Caco-2 (cell line): ENCODE data around the gene RNF112. TPM values are rescaled to one million over a fixed set of nuclear protein-coding genes. Genes with fewer than 3 reads are reported as not detected.

Experiments used
- BruUV-seq: library from RNA; stranded (reverse); fragments of 400-500 nt; replicated peaks from 2 replicates; lab custom pipeline; 2021; lab: Mats Ljungman, UMichigan
- CTCF ChIA-PET: fragments of 300-600 bp; sonication (Branson Sonifier 250); formaldehyde crosslinking; loops from one replicate; lab custom pipeline; 2022; ENCODE audit warnings: antibody characterized with exemption; lab: Charles Lee
- POLR2A ChIA-PET: fragments of 300-600 bp; sonication (Branson Sonifier 250); formaldehyde crosslinking; loops from one replicate; lab custom pipeline; 2022; ENCODE audit warnings: antibody characterized with exemption; lab: Charles Lee
- DNase-seq, 2 experiments: peaks; one replicate each; pipeline versions ENCODE4 v3.0.0 to v3.0.0-alpha.2; 2020 to 2022
- H3K27me3 ChIP-seq: replicated peaks from 2 replicates; pipeline ENCODE4 v1.6.0; 2011; ENCODE audit warnings: low read length; ENCODE audit not compliant: control insufficient read depth, insufficient read depth
- H3K36me3 ChIP-seq: 2 replicates; pipeline ENCODE4 v1.5.1; 2011; ENCODE audit warnings: low read length; ENCODE audit not compliant: control insufficient read depth, insufficient read depth
- H3K4me1 ChIP-seq: fragments of 250-450 bp; sonication (Bioruptor Pico); 2 replicates; pipeline ENCODE4 v1.5.1; 2020; ENCODE audit warnings: mild to moderate bottlenecking
- H3K4me3 ChIP-seq: 2 replicates; pipeline ENCODE4 v1.5.1; 2011; ENCODE audit warnings: low read depth, mild to moderate bottlenecking, control low read depth, low read length
- H3K9me3 ChIP-seq: fragments of 250-450 bp; sonication (Bioruptor Pico); 2 replicates; pipeline ENCODE4 v1.5.1; 2020; ENCODE audit warnings: mild to moderate bottlenecking, moderate library complexity
- H3K27ac Mint-ChIP-seq: one replicate; pipeline ENCODE4 v1.8.0; 2022; ENCODE audit warnings: mixed read lengths; ENCODE audit not compliant: unreplicated experiment
- H3K27me3 Mint-ChIP-seq: one replicate; pipeline ENCODE4 v1.8.0; 2022; ENCODE audit warnings: mixed read lengths; ENCODE audit not compliant: insufficient read depth, unreplicated experiment
- H3K36me3 Mint-ChIP-seq: one replicate; pipeline ENCODE4 v1.8.0; 2022; ENCODE audit warnings: mild to moderate bottlenecking, mixed read lengths; ENCODE audit not compliant: insufficient read depth, unreplicated experiment
- H3K4me1 Mint-ChIP-seq: one replicate; pipeline ENCODE4 v1.8.0; 2022; ENCODE audit warnings: low read depth, mixed read lengths; ENCODE audit not compliant: unreplicated experiment
- H3K4me3 Mint-ChIP-seq: one replicate; pipeline ENCODE4 v1.8.0; 2022; ENCODE audit warnings: mild to moderate bottlenecking, moderate library complexity, mixed read lengths; ENCODE audit not compliant: unreplicated experiment
- H3K9me3 Mint-ChIP-seq: one replicate; pipeline ENCODE4 v1.8.0; 2022; ENCODE audit warnings: mixed read lengths; ENCODE audit not compliant: unreplicated experiment
- intact Hi-C: fragments of 100-400 bp; cut with micrococcal nuclease; formaldehyde crosslinking; loops from one replicate; pipeline ENCODE4 v1.10.0; 2022; ENCODE audit not compliant: unreplicated experiment
- total RNA-seq: library from RNA; stranded (reverse); gene quantifications from 2 replicates; pipeline ENCODE4 v1.2.3, GENCODE V29; 2022
- TF ChIP-seq, protein P1 (sequence below), 2 experiments: fragments of 200-600 bp in 1 of 2; IDR thresholded peaks; 1 replicate in 1 of 2; 2 replicates in 1 of 2; pipeline versions ENCODE4 v1.5.1 to v1.8.0; 2011 to 2022; ENCODE audit warnings: antibody characterized with exemption in 1 of 2, control low read depth in 1 of 2, inconsistent platforms in 1 of 2, low read depth in 1 of 2, low read length in 1 of 2, mild to moderate bottlenecking in 1 of 2, moderate library complexity in 1 of 2; ENCODE audit not compliant: insufficient read depth in 1 of 2, severe bottlenecking in 1 of 2, unreplicated experiment in 1 of 2

RNF112 gene
- total RNA-seq, 1 experiment from 2014 or later, result not detected

DNA sequence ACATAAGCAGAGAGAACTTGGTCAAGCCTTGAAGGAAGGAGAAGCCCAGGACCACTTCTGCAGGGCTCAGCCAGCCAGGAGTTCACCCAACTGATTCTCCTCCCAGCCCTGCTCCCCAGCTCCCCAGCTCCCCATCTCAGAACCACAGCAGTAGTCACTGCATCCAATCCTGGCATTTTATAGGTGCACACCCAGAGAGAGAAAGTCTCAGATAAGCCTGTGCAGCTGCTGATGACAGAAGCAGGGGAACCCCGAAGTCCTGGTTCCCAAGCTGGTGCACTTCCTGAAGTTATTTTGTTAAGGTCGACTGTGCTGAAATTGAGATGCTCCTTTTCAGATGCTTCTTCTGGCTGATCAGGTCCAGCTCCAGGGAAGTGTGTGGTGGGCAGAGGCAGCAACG lies 6.6 kb downstream of the RNF112 start:
- no peak overlapping the region for H3K4me3 ChIP-seq
- ChIA-PET CTCF (no interaction called here), POLR2A (no interaction called here)
- no peaks in the 10 kb centered on the region for H3K4me1 Mint-ChIP-seq
- H3K4me1 ChIP-seq, result no peaks in the 10 kb centered on the region
- H3K36me3 Mint-ChIP-seq, result no peaks in the 10 kb centered on the region
- no peaks in the 10 kb centered on the region for H3K9me3 ChIP-seq
- H3K4me3 Mint-ChIP-seq, result no peak overlapping the region
- intact Hi-C loops, result no loop called here
- BruUV-seq, result no TSS peak
- H3K27ac Mint-ChIP-seq, result no peak overlapping the region
- no peaks in the 10 kb centered on the region for H3K36me3 ChIP-seq
- H3K9me3 Mint-ChIP-seq, result no peaks in the 10 kb centered on the region
- no peaks in the 10 kb centered on the region; the same call in 1 of the 2 replicates for H3K27me3 ChIP-seq
- TF ChIP-seq, protein P1, sequence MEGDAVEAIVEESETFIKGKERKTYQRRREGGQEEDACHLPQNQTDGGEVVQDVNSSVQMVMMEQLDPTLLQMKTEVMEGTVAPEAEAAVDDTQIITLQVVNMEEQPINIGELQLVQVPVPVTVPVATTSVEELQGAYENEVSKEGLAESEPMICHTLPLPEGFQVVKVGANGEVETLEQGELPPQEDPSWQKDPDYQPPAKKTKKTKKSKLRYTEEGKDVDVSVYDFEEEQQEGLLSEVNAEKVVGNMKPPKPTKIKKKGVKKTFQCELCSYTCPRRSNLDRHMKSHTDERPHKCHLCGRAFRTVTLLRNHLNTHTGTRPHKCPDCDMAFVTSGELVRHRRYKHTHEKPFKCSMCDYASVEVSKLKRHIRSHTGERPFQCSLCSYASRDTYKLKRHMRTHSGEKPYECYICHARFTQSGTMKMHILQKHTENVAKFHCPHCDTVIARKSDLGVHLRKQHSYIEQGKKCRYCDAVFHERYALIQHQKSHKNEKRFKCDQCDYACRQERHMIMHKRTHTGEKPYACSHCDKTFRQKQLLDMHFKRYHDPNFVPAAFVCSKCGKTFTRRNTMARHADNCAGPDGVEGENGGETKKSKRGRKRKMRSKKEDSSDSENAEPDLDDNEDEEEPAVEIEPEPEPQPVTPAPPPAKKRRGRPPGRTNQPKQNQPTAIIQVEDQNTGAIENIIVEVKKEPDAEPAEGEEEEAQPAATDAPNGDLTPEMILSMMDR (IDR thresholded peaks at IDR 0.05; ENCODE audit: insufficient read depth in 1 of 2, low read depth in 1 of 2, low read length in 1 of 2, severe bottlenecking in 1 of 2, unreplicated experiment in 1 of 2), result no peak
- no peak for DNase-seq
- peaks cover 2% of the 10 kb centered on the region for H3K27me3 Mint-ChIP-seq

DNA sequence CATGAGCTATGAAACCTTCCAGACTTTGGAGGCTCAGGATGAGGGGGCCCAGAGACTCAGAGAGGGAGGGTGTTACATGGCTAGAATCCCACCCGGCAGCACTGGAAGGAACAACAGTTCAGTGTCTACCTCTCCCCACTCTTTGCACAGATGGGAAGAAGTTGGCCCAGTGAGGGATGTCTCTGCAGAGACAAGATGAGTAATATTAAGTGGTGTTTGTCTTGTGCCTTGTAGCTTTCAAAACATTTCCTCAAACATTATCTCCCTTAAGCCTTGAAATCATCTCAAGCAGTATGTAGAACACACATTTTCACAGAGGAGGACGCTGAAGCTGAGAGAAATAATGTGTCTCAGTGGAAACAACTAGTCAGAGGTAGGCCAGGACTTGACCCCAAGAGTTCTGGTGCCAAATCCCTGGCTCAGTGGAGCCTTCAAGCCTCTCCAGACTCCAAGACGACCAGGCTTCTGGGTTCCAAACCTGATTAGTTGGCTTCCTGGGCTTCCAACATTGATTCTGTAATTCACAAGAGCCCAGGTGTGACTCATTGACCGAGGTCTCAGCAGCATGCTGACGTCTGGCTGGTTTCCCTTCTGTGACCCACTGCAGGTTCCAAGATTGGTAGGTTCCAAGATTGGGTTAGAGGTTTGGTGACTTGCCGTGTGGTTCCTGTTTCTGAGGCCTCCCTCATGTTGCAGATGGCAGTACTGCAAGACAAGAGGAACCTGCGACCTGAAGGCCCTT lies 7.4 kb downstream of the RNF112 start:
- DNase-seq, result no peak
- Mint-ChIP-seq H3K4me3 (no peak overlapping the region), H3K36me3 (no peaks in the 10 kb centered on the region), H3K4me1 (no peaks in the 10 kb centered on the region), H3K9me3 (no peaks in the 10 kb centered on the region), H3K27ac (no peak overlapping the region), H3K27me3 (peaks cover 2% of the 10 kb centered on the region)
- CTCF ChIA-PET, result no interaction called here
- no peaks in the 10 kb centered on the region for H3K4me1 ChIP-seq
- no TSS peak for BruUV-seq
- no peak overlapping the region for H3K4me3 ChIP-seq
- H3K9me3 ChIP-seq, result no peaks in the 10 kb centered on the region
- H3K36me3 ChIP-seq, result no peaks in the 10 kb centered on the region
- intact Hi-C loops, result no loop called here
- POLR2A ChIA-PET, result no interaction called here
- TF ChIP-seq, protein P1 (IDR thresholded peaks at IDR 0.05; ENCODE audit: insufficient read depth in 1 of 2, low read depth in 1 of 2, low read length in 1 of 2, severe bottlenecking in 1 of 2, unreplicated experiment in 1 of 2), result no peak
- no peaks in the 10 kb centered on the region; the same call in 1 of the 2 replicates for H3K27me3 ChIP-seq

DNA sequence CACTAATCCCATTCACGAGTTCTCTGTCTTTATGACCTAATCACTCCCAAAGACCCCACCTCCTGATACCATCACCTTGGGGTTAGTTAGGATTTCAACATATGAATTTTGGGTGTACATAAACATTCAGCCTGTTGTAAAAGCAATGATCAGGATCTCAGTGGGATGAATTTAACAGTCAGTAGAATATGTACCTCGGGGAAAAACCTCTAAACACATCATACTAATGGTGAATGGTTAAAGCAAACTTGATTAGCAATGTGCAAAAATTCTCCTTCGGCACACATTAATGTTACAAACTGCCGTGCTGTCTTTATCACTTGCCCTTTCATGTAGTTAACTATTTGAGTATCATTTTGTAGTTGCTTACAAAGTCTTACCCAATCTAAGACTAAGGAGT lies 10.2 kb downstream of the RNF112 start:
- BruUV-seq, result no TSS peak
- no peaks in the 10 kb centered on the region for H3K36me3 Mint-ChIP-seq
- H3K27me3 Mint-ChIP-seq, result peaks cover 2% of the 10 kb centered on the region
- Histone ChIP-seq H3K9me3 (no peaks in the 10 kb centered on the region), H3K36me3 (no peaks in the 10 kb centered on the region), H3K4me3 (no peak overlapping the region), H3K4me1 (peaks cover 7% of the 10 kb centered on the region; the same call in 1 of the 2 replicates), H3K27me3 (no peaks in the 10 kb centered on the region; the same call in 1 of the 2 replicates)
- DNase-seq, result no peak
- ChIA-PET CTCF (no interaction called here), POLR2A (no interaction called here)
- no peaks in the 10 kb centered on the region for H3K9me3 Mint-ChIP-seq
- TF ChIP-seq, protein P1 (IDR thresholded peaks at IDR 0.05; ENCODE audit: insufficient read depth in 1 of 2, low read depth in 1 of 2, low read length in 1 of 2, severe bottlenecking in 1 of 2, unreplicated experiment in 1 of 2), result no peak
- H3K4me1 Mint-ChIP-seq, result peaks cover 12% of the 10 kb centered on the region
- intact Hi-C loops, result no loop called here
- H3K4me3 Mint-ChIP-seq, result no peak overlapping the region
- H3K27ac Mint-ChIP-seq, result no peak overlapping the region
